NCI-H1694 treated with DMSO at 0.1 percent for 48 hours (cell line): ENCODE data around the gene MICAL3.
A peak's percentile ranks its signal among the peaks of the same experiment; 100 is the strongest.

ENCODE experiments used
- DNase-seq: peaks from one replicate; lab custom pipeline; 2025; lab: John Stamatoyannopoulos, UW

The MICAL3 gene

GRCh38 chr22:17838180-17838865 is 186.0 kb downstream of the MICAL3 start:
- no peak for DNase-seq

GRCh38 chr22:17836992-17837742 is 187.2 kb downstream of the MICAL3 start:
- no peak for DNase-seq

- no peak for DNase-seq
Measured at GRCh38 chr22:17835256-17835655, 189.1 kb downstream of the MICAL3 start.

DNA sequence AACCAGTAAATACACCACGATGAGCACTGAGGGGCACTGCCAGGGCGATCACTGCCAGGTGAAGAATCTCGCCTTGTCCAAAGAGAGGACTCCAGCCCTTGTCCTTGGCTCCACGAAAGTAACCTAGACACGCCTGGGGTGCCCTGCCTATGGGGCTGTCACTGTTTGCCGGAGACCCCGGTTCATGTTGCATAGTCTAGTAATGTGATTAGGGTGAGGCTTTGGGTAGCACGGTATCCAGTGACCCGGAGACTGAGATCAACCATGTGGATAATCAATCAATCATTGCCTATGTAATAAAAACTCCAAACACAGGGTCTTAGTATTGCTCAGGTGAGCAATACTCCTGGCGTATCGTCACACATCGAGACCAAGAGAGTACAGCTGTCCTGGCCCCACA is 190.9 kb downstream of the MICAL3 start:
- DNase-seq: no peak

DNA sequence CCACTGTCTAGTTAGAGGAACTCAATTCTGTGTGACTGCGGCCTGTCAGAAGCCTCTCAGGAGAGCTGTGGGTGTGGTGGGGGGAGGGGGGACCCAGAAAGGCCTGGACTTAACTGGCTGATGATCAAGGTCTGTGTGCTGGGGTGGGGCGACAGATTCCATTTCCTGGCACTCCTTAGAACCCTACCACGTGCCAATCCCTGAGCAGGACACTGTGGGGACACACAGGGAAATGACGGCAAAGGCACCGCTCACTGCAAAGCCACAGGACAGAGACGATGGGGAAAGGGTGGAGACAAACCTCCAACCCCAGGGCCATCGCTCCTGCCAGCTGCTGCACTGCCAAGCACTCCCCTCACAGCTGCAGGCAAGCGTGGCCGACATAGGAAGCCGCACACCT is 191.7 kb downstream of the MICAL3 start:
- no peak for DNase-seq

DNA sequence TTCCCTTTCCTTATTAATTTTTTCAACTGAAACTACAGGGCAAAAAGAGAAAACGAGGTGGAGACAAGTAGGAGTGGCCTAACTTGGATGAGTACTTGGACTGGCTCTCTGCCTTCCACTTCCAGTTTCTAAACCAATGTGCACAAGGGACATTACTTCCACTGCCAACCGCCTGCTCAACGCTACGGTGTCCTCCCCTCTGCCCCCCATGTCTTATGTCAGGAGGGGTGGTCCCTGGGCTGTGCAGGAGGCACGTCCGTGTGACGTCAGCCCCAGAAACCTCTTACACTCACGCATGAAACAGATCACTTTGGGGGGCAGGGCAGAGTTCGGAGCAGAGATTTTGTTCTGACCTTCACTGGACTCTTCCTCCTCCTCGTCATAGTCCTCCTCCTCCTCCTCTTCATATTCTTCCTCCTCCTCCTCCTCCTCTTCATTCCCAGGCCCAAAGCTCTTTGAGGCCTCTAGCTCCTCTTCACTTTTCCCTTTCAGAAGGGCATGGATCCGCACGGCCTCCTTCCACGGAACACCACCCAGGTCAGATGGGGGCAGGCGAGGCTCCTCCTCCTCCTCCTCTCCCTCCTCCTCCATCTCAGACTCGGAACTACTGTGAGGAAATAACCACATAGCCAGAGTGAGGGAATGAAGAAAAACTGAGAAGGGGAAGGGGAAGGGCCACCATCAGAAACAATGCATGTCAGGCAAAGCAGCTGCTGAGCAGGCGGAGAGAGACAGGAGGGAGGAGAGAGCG is 192.7 kb downstream of the MICAL3 start:
- DNase-seq: no peak

DNA sequence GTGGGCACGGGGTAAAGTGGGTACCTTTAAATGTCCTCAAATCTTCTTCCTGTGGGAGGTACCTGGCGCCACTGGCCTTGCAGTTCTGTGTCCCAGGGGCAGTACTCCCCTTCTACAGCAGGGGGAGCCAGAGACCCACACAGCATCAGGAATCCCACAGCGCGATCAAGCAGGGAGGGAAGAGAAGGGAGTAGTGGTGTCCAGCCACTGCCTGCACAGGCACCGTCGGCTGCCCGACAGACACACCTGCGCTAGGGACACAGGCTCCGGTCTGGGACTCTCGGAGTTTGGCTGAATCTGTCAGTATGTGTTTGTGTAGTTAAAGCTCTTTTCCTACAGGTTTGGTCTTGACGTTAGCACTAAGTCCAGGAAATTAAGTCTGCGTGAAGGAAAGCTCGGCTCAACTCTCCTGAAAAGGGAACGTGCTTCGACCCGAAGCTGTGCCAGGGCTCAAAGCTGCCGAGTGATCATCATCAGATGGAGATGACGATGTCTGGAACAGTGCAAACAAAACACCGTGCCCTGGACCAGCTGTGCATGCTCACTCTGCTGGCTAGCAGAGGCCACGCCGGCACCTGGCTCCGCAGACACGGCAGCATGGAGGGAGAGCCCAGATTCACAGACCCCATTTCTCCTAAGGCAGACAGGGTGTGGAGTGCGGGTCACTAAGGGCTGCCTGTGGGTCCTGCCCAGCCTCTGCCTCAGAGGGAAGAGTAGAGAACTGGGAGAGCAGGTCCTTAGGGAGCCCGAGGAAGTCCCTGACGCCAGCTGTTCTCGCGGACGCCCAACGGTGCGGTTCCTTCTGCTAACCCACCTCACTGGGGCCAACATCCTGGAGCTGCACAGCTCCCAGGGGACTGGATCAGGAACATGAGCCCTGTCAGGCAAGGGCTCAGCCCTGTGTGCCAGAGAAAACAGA is 194.1 kb downstream of the MICAL3 start:
- peak; percentile 36 for DNase-seq

DNA sequence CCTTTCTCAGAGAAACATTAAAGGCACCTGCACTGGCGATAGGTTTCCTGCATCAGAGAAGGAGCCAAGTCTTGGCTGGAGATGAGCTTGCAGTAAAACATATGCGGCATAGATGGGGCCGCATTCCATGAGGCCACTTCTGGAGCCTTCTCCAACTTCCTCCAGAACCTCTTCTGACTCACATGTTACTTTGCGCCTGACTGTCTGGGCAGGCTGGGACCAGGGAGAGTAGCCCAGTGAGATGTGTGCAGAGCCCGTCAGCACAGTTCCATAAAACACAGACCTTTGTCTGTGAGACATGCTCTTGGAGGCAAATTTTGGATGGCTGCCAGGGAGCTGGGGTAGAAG is 194.7 kb downstream of the MICAL3 start:
- DNase-seq: no peak

DNA sequence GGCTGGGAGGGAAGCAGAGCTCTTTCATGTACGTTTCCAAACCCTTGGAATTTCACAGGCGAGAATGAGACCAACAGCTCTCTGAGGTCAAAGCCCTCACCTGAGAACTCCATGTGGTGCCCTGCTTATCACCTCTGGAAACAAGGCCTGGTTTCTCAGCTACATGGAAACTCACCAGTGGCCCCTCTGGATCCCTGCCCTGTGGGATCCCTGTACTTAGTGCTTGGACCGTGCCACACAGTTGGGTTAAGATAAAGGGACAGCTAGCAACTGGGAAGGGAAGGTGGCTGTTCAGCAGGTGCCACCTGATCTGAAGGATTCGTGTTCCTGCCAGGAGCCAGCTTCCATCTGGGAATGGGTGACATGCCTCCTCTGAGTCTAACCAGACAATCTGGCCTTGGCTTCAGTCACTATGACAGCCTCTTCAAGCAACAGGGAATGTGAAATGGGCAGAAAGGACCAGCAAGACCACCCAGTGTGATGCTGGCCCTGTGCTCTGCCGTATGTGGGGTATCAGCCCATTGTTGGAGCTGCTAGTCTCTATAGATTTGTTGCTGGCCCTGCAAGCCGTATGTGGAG is 195.8 kb downstream of the MICAL3 start:
- no peak for DNase-seq

GRCh38 chr22:17827466-17827865 is 196.9 kb downstream of the MICAL3 start:
- DNase-seq: no peak

DNA sequence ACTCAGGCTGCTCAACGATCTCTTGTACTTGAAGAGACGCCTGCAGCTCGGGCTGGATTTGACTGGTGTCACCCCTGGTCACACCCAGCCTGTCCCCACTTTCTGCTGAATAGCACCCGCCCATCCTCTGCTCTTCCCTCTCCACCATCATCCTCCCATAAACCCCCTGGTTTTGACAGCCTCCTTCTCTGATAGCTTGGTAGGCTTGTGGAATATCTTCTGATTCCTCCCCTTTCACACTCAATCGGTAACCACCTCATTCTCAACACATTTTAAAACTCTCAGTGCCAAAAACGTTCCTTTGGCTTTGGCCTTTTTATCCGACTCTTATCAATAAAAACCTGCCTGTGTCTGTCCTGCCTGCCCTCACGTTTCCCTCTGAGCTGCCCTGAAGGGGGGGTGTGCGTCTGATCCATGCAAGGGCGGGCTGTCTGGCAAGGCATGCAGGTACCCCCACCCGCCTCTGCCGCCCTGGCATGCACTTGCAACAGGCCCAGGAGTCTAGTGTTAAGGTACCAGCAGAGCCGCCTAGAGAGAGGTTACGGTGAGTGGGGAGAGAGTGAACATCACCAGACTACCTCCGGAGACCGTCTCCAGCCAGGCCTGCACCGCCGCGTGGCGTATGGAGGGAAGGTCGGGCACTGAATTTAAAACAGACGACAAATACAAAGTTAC is 198.3 kb downstream of the MICAL3 start:
- DNase-seq: no peak

- DNase-seq: no peak
Measured at GRCh38 chr22:17824457-17824856, 199.9 kb downstream of the MICAL3 start.

GRCh38 chr22:17823964-17824363 is 200.4 kb downstream of the MICAL3 start:
- no peak for DNase-seq

DNA sequence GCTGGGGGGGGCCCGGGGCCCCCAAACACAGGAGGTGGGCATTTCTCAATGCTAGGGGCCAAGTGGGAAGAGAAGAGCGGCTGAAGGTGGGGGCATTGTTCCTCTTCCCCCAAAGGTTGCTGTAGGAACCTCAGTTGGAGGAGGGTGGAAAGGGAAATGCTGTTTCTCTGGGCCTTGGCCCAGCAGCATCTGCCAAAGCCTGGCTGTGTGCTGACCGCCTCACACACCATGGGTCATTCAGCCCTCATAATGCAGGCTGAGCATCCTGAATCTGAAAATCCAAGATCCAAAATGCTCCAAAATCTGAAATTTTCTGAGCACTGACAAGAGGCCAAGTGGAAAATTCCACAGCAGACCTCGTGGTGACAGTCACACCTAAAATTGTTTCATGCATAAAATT is 201.1 kb downstream of the MICAL3 start:
- DNase-seq: no peak

DNA sequence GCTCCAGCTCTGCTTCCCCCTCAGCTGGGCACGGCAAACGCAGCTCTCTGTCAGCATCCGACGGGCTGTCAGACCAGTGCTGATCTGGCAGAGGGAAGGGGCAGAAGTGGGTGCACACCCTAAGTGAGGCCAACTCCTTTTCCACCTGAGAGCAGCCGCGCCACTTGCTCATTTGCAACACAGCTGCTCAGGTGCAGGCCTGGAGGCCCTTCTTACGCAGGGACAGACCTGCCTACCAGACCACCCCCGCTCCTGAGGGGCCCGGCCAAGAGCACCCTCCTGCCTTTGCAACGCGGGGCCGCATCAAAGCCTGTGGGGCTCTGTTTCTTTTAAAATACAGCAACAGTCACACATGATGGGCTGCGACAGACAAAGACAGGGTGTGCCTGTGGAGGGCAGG is 202.3 kb downstream of the MICAL3 start:
- DNase-seq: no peak

DNA sequence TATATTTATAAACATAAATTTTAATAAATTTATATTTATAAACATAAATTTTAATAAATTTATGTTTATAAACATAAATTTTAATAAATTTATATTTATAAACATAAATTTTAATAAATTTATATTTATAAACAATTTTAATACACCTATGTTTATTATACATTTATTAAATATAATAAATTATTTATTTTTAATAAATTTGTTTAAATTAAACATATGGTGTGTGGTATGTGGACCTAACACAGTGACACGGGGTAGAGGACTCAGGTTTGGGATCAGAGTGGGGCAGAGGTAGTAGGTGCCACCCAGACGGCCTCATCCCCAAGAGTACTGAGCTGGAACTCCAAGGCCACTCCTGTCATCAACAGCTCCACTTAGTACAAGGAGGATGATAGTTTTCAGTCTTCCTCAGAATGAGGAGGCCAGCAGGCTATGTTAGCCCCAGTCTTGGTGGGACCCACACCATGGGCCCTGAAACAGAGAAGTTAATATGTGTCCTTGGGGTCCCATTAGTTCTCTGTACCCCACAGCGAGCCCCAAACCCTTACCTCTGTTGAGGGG is 203.4 kb downstream of the MICAL3 start:
- DNase-seq: no peak

DNA sequence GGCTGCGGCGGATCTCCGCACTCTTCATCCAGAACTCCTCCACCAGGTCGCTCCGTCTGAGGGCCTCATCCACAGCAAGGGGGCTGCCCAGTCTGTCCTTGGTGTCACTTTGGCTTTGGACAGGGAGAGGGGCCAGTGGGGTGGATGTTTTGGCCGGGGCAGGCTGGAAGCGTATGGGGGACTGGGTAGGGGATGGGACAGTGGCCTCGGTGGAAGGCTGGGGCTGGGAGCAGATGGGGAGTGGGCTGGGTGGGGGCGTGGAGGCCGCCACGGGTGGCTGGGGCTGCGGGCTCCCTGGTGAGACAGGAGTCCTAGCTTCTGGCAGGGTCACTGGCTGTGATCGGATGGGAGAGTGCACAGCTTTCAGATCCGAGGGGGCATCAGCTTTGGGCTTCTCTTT is 205.7 kb downstream of the MICAL3 start:
- no peak for DNase-seq

DNA sequence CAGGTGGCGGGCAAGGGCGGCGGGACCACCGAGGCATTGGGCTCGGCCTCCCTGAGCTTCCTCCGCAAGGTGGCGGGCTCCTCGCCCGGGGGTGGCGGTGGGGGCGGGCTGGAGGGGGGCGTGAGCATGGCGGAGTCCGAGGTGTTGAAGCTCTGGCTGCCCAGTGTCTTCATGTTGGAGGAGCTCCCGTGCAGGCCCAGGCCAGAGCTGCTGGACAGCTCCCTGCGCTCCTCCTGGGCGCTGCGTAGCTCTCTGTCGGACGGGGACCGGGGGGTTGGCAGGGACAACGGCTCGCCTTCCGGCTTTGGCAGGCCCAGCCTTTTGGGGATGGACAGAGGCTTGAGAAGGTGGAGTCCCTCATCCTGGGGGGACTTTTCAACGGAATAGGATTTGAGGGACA is 206.2 kb downstream of the MICAL3 start:
- DNase-seq: no peak

DNA sequence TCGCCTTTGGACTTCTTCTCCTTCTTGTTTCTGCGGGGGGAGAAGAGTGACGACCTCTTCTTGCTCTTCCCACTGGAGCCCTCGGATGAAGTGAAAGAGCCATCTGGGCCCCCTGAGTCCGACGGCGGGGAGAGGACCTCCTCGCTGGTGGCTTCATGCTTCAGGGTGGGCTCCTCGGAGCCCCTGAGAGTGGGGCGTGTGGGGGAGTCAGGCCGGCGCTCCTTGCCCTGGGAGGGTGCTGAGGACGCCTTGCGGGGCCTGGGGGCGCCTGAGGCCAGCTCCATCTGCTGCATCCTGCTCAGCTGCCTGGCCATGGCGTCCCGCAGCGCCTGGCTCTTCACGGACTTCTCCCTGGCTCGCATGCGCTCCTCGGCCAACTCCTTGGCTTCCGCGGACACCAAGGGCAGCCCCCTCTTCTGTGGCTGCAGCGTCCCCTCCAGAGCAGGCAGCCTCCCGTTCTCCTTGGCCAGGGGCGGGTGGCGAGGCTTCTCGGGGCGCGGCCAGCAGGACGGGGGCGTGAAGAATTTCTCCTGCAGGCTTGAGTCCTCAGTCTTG is 206.8 kb downstream of the MICAL3 start:
- no peak for DNase-seq

DNA sequence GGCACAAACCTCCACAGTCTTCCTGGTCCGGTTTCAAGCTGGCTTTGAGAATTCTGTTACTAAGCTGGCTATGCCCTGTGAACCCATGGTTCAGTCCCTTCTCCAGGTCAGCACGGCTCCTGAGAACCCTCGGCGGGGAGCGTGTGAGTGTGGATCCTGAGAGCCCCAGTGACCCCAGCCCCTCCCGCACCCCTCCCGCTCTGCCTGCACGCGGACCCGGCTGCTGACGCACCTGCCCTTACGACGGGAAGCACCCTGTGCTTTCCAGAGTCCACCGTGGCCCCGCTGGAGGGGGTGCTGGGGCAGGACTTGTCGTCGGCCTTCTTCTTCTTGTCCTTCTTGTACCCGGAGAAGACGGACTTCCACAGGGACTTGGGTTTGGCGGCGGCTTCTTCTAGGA is 207.3 kb downstream of the MICAL3 start:
- no peak for DNase-seq

DNA sequence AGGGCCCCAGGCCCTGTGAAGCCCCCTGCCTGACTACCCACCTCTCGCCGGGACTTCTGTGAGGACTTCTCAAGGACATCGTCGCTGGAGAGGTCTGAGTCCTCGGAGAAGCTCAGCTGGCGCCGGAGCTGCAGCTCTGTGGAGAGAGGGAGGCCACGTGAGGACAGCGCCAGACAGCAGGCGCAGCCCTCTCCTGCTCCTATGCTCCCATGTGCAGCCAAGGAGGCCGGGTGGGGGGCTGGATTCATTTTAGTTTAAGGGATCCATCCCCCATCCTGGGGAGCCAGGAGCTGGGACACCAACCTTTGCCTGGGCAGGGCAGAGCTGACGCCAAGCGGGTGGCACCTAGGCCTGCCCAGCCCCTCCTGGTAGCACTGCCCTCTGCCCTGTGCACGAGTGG is 207.7 kb downstream of the MICAL3 start:
- DNase-seq: no peak
